ENCODE results near the gene S100Z.
A peak's percentile ranks its signal among the peaks of the same experiment; 100 is the strongest.
"Not testable (repeated sequence)": the region's sequence is repeated elsewhere in the genome, so short reads cannot be mapped to it uniquely, and the experiment has no call there.

Gene S100Z

DNA sequence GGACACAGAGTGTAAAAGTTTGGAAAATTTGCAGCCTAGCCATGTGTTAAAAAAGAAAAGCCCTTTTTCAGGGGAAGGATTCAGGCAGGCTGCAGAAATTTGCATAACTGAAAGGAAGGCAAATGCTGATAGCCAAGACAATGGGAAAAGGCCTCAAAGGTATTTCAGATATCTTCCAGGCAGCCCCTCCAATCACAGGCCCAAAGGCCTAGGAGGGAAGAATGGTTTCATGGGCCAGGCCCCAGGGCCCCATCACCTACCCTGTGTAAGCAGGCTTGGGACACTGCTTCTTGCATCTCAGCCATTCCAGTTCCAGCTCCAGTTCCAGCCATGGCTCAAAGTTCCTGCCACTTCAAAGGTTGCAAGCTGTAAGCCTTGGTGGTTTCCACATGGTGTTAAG lies 4.8 kb downstream of the S100Z start:
- TF ChIP-seq POLR2AphosphoS5 (IDR thresholded peaks at IDR 0.05; ENCODE audit: low read depth) = no peak
- TF ChIP-seq, protein P1, sequence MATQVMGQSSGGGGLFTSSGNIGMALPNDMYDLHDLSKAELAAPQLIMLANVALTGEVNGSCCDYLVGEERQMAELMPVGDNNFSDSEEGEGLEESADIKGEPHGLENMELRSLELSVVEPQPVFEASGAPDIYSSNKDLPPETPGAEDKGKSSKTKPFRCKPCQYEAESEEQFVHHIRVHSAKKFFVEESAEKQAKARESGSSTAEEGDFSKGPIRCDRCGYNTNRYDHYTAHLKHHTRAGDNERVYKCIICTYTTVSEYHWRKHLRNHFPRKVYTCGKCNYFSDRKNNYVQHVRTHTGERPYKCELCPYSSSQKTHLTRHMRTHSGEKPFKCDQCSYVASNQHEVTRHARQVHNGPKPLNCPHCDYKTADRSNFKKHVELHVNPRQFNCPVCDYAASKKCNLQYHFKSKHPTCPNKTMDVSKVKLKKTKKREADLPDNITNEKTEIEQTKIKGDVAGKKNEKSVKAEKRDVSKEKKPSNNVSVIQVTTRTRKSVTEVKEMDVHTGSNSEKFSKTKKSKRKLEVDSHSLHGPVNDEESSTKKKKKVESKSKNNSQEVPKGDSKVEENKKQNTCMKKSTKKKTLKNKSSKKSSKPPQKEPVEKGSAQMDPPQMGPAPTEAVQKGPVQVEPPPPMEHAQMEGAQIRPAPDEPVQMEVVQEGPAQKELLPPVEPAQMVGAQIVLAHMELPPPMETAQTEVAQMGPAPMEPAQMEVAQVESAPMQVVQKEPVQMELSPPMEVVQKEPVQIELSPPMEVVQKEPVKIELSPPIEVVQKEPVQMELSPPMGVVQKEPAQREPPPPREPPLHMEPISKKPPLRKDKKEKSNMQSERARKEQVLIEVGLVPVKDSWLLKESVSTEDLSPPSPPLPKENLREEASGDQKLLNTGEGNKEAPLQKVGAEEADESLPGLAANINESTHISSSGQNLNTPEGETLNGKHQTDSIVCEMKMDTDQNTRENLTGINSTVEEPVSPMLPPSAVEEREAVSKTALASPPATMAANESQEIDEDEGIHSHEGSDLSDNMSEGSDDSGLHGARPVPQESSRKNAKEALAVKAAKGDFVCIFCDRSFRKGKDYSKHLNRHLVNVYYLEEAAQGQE (IDR thresholded peaks at IDR 0.05; ENCODE audit: insufficient replicate concordance, low read depth) = no peak
- TF ChIP-seq, protein P2, sequence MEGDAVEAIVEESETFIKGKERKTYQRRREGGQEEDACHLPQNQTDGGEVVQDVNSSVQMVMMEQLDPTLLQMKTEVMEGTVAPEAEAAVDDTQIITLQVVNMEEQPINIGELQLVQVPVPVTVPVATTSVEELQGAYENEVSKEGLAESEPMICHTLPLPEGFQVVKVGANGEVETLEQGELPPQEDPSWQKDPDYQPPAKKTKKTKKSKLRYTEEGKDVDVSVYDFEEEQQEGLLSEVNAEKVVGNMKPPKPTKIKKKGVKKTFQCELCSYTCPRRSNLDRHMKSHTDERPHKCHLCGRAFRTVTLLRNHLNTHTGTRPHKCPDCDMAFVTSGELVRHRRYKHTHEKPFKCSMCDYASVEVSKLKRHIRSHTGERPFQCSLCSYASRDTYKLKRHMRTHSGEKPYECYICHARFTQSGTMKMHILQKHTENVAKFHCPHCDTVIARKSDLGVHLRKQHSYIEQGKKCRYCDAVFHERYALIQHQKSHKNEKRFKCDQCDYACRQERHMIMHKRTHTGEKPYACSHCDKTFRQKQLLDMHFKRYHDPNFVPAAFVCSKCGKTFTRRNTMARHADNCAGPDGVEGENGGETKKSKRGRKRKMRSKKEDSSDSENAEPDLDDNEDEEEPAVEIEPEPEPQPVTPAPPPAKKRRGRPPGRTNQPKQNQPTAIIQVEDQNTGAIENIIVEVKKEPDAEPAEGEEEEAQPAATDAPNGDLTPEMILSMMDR (IDR thresholded peaks at IDR 0.05; ENCODE audit: insufficient read depth, low read length) = no peak
- no peak for TF ChIP-seq SPI1 (IDR thresholded peaks at IDR 0.05; ENCODE audit: borderline replicate concordance, low read depth)
- TF ChIP-seq GABPA (IDR thresholded peaks at IDR 0.05; ENCODE audit: low read depth) = no peak
- Histone ChIP-seq H3K4me3 (replicated peaks; ENCODE audit: insufficient read depth, low read length) (no peak overlapping the region), H3K27ac (replicated peaks) (peak overlapping the region; percentile 82; the same call in 1 of the 2 replicates), H3K27me3 (ENCODE audit: insufficient read depth, poor library complexity, severe bottlenecking) (no peaks in the 10 kb centered on the region)
- no peak for DNase-seq (ENCODE audit: low read depth in 1 of 2, low spot score in 1 of 2)

DNA sequence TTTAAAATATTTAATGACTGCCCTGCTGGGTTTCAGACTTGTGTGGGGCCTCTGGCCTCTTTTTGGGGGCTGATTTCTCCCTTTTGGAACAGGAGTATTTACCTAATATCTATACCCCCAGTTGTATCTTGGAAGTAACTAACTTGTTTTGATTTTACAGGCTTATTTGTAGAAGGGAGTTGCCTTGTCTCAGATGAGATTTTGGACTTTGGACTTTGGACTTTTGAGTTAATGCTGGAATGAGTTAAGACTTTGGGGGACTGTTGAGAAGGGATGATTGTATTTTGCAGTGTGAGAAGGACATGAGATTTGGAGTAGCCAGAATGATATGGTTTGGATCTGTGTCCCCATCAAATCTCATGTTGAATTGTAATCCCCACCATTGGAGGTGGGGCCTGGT lies 5.7 kb downstream of the S100Z start:
- H3K4me3 ChIP-seq (replicated peaks; ENCODE audit: insufficient read depth, low read length); H3K27me3 ChIP-seq (ENCODE audit: insufficient read depth, poor library complexity, severe bottlenecking); DNase-seq (ENCODE audit: low read depth in 1 of 2, low spot score in 1 of 2): not testable (repeated sequence)
- H3K27ac ChIP-seq (replicated peaks) = peak overlapping the region; percentile 82

DNA sequence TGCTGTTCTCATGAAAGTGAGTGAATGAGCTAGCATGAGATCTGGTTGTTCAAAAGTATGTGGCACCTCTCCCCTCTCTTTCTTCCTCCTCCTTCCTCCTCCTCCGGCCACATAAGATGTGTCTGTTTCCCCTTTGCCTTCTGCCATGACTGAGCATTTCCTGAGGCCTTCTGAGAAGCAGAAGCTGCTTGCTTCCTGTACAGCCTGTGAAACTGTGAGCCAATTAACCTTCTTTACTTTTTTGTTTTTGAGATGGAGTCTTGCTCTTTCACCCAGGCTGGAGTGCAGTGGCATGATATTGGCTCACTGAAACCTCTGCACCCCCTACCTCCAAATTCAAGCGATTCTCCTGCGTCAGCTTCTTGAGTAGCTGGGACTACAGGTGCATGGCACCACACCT lies 6.1 kb downstream of the S100Z start:
- no peak overlapping the region for H3K4me3 ChIP-seq (replicated peaks; ENCODE audit: insufficient read depth, low read length)
- H3K27me3 ChIP-seq (ENCODE audit: insufficient read depth, poor library complexity, severe bottlenecking) = no peaks in the 10 kb centered on the region
- peak; percentile 31 to 77 for DNase-seq (ENCODE audit: low read depth in 1 of 2, low spot score in 1 of 2)
- peak overlapping the region; percentile 82 for H3K27ac ChIP-seq (replicated peaks)
- no peak for TF ChIP-seq POLR2AphosphoS5 (IDR thresholded peaks at IDR 0.05; ENCODE audit: low read depth)
- TF ChIP-seq SPI1 (IDR thresholded peaks at IDR 0.05; ENCODE audit: borderline replicate concordance, low read depth) = no peak
- TF ChIP-seq, protein P2 (IDR thresholded peaks at IDR 0.05; ENCODE audit: insufficient read depth, low read length) = no peak

DNA sequence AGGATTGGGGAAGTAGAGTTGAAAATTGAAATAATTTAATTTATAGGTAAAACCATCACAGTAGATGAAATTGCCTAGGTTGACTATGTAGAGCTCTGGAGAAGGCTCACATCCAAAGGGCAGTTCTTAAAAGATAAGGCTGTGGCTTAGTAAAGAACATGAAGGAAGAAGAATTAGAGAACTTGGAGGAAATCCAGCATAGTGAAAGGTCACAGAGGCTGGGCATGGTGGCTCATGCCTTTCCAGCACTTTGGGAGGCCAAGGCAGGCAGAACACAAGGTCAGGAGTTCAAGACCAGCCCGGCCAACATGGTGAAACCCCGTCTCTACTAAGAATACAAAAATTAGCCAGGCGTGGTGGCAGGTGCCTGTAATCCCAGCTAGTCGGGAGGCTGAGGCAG lies 7.0 kb downstream of the S100Z start:
- not testable (repeated sequence) for H3K27me3 ChIP-seq (ENCODE audit: insufficient read depth, poor library complexity, severe bottlenecking); H3K4me3 ChIP-seq (replicated peaks; ENCODE audit: insufficient read depth, low read length)
- peak overlapping the region; percentile 82 for H3K27ac ChIP-seq (replicated peaks)
- DNase-seq (ENCODE audit: low read depth in 1 of 2, low spot score in 1 of 2) = peak in 1 of 2 experiments; percentile 3

DNA sequence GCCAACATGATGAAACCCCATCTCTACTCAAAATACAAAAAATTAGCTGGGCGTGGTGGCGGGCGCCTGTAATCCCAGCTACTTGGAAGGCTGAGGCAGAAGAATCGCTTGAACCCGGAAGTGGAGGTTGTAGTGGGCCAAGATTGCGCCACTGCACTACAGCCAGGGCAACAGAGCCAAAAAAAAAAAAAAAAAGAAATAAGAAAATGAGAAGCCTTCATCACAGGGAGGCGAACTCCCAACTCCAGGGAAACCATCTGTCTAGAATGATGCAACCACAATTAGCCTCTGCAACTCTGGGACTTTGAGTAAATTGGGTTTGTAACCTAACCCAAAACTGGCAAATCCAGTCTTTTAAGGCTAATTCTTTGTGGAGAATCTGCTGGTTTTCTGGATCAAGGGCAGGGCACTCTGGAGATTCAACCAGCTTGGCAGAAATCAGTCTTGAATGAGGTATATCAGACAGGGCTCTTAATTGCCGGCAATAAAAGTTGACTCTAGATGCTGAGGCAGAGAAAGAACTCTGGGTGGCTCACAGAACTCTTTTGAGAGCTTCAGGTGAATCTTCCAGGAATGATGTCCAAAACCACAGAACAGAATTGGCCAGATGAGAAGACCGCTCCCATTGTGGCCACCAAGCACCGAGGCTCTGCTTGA lies 9.9 kb downstream of the S100Z start:
- peak in 1 of 2 experiments; percentile 11 for DNase-seq (ENCODE audit: low read depth in 1 of 2, low spot score in 1 of 2)
- TF ChIP-seq, protein P1 (IDR thresholded peaks at IDR 0.05; ENCODE audit: insufficient replicate concordance, low read depth) = no peak
- no peak for TF ChIP-seq SPI1 (IDR thresholded peaks at IDR 0.05; ENCODE audit: borderline replicate concordance, low read depth)
- TF ChIP-seq, protein P2 (IDR thresholded peaks at IDR 0.05; ENCODE audit: insufficient read depth, low read length) = no peak
- TF ChIP-seq POLR2AphosphoS5 (IDR thresholded peaks at IDR 0.05; ENCODE audit: low read depth) = no peak
- TF ChIP-seq GABPA (IDR thresholded peaks at IDR 0.05; ENCODE audit: low read depth) = no peak
- H3K27me3 ChIP-seq (ENCODE audit: insufficient read depth, poor library complexity, severe bottlenecking) = no peaks in the 10 kb centered on the region
- no peak overlapping the region for H3K4me3 ChIP-seq (replicated peaks; ENCODE audit: insufficient read depth, low read length)
- H3K27ac ChIP-seq (replicated peaks) = no peak overlapping the region

Data from HL-60 (cell line).